ENCODE results near the gene GPR68. TPM values are rescaled to one million over a fixed set of nuclear protein-coding genes. Genes with fewer than 3 reads are reported as not detected.

Gene GPR68
- total and polyA plus RNA-seq, 2 experiments from 2014 or later: 0.19 to 0.35 TPM

DNA sequence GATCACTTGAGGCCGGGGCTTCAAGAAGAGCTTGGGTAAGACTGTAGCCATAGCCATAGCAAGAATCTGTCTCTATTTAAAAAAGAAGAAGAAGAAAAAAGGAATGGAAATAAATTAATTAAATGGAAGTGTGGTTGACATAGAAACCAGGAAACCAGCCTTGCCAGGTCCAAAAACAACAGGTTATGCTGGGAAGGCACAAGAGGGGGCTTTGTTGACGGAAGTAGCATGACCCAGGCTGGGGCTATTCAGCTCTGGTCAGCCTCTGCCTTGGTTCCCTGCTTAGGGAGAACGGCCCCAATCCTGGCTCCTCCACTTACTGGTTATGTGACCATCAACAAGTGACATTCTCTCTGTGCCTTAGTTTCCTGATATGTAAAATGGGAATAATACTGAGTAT is 14.4 kb upstream of the GPR68 start (continued):
- TF ChIP-seq, protein P1, sequence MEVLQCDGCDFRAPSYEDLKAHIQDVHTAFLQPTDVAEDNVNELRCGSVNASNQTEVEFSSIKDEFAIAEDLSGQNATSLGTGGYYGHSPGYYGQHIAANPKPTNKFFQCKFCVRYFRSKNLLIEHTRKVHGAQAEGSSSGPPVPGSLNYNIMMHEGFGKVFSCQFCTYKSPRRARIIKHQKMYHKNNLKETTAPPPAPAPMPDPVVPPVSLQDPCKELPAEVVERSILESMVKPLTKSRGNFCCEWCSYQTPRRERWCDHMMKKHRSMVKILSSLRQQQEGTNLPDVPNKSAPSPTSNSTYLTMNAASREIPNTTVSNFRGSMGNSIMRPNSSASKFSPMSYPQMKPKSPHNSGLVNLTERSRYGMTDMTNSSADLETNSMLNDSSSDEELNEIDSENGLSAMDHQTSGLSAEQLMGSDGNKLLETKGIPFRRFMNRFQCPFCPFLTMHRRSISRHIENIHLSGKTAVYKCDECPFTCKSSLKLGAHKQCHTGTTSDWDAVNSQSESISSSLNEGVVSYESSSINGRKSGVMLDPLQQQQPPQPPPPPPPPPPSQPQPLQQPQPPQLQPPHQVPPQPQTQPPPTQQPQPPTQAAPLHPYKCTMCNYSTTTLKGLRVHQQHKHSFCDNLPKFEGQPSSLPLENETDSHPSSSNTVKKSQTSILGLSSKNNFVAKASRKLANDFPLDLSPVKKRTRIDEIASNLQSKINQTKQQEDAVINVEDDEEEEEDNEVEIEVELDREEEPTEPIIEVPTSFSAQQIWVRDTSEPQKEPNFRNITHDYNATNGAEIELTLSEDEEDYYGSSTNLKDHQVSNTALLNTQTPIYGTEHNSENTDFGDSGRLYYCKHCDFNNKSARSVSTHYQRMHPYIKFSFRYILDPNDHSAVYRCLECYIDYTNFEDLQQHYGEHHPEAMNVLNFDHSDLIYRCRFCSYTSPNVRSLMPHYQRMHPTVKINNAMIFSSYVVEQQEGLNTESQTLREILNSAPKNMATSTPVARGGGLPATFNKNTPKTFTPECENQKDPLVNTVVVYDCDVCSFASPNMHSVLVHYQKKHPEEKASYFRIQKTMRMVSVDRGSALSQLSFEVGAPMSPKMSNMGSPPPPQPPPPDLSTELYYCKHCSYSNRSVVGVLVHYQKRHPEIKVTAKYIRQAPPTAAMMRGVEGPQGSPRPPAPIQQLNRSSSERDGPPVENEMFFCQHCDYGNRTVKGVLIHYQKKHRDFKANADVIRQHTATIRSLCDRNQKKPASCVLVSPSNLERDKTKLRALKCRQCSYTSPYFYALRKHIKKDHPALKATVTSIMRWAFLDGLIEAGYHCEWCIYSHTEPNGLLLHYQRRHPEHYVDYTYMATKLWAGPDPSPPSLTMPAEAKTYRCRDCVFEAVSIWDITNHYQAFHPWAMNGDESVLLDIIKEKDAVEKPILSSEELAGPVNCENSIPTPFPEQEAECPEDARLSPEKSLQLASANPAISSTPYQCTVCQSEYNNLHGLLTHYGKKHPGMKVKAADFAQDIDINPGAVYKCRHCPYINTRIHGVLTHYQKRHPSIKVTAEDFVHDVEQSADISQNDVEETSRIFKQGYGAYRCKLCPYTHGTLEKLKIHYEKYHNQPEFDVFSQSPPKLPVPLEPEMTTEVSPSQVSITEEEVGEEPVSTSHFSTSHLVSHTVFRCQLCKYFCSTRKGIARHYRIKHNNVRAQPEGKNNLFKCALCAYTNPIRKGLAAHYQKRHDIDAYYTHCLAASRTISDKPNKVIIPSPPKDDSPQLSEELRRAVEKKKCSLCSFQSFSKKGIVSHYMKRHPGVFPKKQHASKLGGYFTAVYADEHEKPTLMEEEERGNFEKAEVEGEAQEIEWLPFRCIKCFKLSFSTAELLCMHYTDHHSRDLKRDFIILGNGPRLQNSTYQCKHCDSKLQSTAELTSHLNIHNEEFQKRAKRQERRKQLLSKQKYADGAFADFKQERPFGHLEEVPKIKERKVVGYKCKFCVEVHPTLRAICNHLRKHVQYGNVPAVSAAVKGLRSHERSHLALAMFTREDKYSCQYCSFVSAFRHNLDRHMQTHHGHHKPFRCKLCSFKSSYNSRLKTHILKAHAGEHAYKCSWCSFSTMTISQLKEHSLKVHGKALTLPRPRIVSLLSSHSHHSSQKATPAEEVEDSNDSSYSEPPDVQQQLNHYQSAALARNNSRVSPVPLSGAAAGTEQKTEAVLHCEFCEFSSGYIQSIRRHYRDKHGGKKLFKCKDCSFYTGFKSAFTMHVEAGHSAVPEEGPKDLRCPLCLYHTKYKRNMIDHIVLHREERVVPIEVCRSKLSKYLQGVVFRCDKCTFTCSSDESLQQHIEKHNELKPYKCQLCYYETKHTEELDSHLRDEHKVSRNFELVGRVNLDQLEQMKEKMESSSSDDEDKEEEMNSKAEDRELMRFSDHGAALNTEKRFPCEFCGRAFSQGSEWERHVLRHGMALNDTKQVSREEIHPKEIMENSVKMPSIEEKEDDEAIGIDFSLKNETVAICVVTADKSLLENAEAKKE (CRISPR knock-in tag; IDR thresholded peaks at IDR 0.05): no peak
- no peak for TF ChIP-seq EZH2 (IDR thresholded peaks at IDR 0.05; ENCODE audit: low read depth, unreplicated experiment)
- no peak for TF ChIP-seq ZNF331 (CRISPR knock-in tag; IDR thresholded peaks at IDR 0.05; ENCODE audit: low read depth)
- TF ChIP-seq, protein P2, sequence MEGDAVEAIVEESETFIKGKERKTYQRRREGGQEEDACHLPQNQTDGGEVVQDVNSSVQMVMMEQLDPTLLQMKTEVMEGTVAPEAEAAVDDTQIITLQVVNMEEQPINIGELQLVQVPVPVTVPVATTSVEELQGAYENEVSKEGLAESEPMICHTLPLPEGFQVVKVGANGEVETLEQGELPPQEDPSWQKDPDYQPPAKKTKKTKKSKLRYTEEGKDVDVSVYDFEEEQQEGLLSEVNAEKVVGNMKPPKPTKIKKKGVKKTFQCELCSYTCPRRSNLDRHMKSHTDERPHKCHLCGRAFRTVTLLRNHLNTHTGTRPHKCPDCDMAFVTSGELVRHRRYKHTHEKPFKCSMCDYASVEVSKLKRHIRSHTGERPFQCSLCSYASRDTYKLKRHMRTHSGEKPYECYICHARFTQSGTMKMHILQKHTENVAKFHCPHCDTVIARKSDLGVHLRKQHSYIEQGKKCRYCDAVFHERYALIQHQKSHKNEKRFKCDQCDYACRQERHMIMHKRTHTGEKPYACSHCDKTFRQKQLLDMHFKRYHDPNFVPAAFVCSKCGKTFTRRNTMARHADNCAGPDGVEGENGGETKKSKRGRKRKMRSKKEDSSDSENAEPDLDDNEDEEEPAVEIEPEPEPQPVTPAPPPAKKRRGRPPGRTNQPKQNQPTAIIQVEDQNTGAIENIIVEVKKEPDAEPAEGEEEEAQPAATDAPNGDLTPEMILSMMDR (conservative IDR thresholded peaks at IDR 0.05; ENCODE audit: low read depth in 2 of 2): no peak

DNA sequence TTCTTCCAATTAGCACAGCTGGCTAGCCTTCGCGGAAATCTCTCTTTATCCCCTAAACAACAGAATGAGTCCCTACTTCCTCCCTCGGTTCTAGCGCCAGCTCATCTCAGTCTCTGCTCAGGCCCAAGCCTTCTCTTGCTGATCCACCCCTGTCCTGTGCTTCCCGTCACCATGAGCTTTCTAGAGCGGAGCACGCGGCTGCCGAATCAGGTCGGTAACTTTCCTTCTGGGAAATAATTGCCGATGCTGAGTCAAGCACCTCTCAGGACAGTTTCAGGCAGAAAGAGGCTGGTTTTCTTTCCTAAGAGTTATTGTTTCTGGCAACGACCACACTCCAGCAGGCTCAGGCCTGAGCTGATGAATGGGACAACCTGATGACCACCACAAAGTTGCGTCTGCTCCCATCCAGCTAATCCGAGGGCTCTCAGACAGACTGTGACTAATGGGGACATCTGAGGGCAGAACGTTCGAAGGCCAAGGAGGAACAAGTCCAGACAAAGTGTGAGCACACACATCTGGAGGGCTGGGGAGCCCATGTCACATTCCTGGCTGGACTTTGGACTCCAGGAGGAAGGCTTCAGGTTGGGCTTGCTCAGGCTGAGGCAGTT is 13.6 kb upstream of the GPR68 start:
- Histone ChIP-seq H3K36me3 (ENCODE audit: insufficient read depth) (no peaks in the 10 kb centered on the region), H3K27ac (ENCODE audit: low read depth) (no peak overlapping the region), H3K4me1 (ENCODE audit: insufficient read depth) (peaks cover 4% of the 10 kb centered on the region; the same call in 1 of the 2 replicates), H3K9me2 (ENCODE audit: insufficient read depth) (no peaks in the 10 kb centered on the region), H2AFZ (peak overlapping the region; percentile 47; the same call in 1 of the 2 replicates), H3K4me2 (no peak overlapping the region), H3K4me3 (no peak overlapping the region), H3K27me3 (ENCODE audit: insufficient read depth) (peaks cover 18% of the 10 kb centered on the region), H4K20me1 (replicated peaks; ENCODE audit: insufficient read depth) (no peaks in the 10 kb centered on the region), H3F3A (replicated peaks; ENCODE audit: low read depth) (0 out of 2 replicates have a peak, but pooled peaks cover 5% of the 10 kb centered on the region), H3K79me2 (replicated peaks; ENCODE audit: insufficient read depth) (no peaks in the 10 kb centered on the region)
- DNase-seq (ENCODE audit: low spot score) (no peak), ATAC-seq (no peak)
- Mint-ChIP-seq H3K4me1 (peaks cover 17% of the 10 kb centered on the region), H3K9me3 (no peaks in the 10 kb centered on the region; the same call in 2 of the 3 replicates), H3K27me3 (ENCODE audit: insufficient read depth, low read depth, poor library complexity) (peaks cover 15% of the 10 kb centered on the region), H3K4me3 (no peak overlapping the region), H3K36me3 (ENCODE audit: low read depth) (no peaks in the 10 kb centered on the region), H3K27ac (no peak overlapping the region; the same call in 1 of the 2 replicates)
- TF ChIP-seq ZNF331 (CRISPR knock-in tag; IDR thresholded peaks at IDR 0.05; ENCODE audit: low read depth) (no peak), EZH2 (IDR thresholded peaks at IDR 0.05; ENCODE audit: low read depth, unreplicated experiment) (no peak), NANOG (IDR thresholded peaks at IDR 0.05; ENCODE audit: borderline replicate concordance) (no peak), STAT1 (IDR thresholded peaks at IDR 0.05; ENCODE audit: unreplicated experiment) (no peak), ZNF114 (CRISPR knock-in tag; IDR thresholded peaks at IDR 0.05) (no peak), JUNB (IDR thresholded peaks at IDR 0.05; ENCODE audit: unreplicated experiment) (no peak), CREB1 (CRISPR knock-in tag; IDR thresholded peaks at IDR 0.05; ENCODE audit: low read depth) (no peak)
- TF ChIP-seq, protein P3, sequence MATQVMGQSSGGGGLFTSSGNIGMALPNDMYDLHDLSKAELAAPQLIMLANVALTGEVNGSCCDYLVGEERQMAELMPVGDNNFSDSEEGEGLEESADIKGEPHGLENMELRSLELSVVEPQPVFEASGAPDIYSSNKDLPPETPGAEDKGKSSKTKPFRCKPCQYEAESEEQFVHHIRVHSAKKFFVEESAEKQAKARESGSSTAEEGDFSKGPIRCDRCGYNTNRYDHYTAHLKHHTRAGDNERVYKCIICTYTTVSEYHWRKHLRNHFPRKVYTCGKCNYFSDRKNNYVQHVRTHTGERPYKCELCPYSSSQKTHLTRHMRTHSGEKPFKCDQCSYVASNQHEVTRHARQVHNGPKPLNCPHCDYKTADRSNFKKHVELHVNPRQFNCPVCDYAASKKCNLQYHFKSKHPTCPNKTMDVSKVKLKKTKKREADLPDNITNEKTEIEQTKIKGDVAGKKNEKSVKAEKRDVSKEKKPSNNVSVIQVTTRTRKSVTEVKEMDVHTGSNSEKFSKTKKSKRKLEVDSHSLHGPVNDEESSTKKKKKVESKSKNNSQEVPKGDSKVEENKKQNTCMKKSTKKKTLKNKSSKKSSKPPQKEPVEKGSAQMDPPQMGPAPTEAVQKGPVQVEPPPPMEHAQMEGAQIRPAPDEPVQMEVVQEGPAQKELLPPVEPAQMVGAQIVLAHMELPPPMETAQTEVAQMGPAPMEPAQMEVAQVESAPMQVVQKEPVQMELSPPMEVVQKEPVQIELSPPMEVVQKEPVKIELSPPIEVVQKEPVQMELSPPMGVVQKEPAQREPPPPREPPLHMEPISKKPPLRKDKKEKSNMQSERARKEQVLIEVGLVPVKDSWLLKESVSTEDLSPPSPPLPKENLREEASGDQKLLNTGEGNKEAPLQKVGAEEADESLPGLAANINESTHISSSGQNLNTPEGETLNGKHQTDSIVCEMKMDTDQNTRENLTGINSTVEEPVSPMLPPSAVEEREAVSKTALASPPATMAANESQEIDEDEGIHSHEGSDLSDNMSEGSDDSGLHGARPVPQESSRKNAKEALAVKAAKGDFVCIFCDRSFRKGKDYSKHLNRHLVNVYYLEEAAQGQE (IDR thresholded peaks at IDR 0.05; ENCODE audit: unreplicated experiment): no peak
- TF ChIP-seq, protein P4, sequence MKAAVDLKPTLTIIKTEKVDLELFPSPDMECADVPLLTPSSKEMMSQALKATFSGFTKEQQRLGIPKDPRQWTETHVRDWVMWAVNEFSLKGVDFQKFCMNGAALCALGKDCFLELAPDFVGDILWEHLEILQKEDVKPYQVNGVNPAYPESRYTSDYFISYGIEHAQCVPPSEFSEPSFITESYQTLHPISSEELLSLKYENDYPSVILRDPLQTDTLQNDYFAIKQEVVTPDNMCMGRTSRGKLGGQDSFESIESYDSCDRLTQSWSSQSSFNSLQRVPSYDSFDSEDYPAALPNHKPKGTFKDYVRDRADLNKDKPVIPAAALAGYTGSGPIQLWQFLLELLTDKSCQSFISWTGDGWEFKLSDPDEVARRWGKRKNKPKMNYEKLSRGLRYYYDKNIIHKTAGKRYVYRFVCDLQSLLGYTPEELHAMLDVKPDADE (IDR thresholded peaks at IDR 0.05): no peak

Data from GM23338 (cell line).